Activated CD4-positive, alpha-beta T cell treated with anti-CD3 and anti-CD28 coated beads, Interleukin-10, Interleukin-2, amounts not matched to agents 100 ng/mL and 50 ng/mL, durations not matched to agents 16 hours and 8 hours (primary cell): ENCODE measurements around the gene SKAP1.
A peak's percentile ranks its signal among the peaks of the same experiment; 100 is the strongest.
"Not testable (repeated sequence)": the region's sequence is repeated elsewhere in the genome, so short reads cannot be mapped to it uniquely, and the experiment has no call there.

ENCODE experiments used
- DNase-seq: peaks from one replicate; pipeline ENCODE4 v3.0.0-alpha.2; 2020

The SKAP1 gene

DNA sequence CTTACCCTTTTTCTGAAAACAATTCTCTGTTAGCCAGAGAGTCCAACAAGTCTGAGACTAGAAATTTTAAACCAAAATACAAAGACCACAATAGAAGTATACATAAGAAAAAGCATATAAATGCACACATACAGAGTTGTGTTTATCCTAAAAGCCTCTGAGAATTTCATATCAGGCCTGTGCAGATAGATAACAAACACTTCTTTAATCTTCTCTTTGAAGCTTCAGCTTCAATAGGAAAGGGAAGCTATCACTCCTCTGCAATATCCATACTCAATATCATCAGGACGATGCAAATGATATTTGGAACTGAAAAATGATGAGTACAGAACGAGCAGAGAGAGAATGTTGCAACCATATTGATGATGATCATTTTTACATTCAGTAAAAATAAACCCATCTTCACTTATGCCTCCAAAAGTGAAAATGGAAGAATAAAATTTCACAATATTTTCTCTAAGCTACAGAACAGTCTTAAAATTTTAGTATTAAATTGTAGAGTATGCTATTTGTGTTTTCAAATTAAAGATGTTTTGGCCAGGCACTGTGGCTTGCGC, 61.6 kb downstream of the SKAP1 start:
- no peak for DNase-seq

DNA sequence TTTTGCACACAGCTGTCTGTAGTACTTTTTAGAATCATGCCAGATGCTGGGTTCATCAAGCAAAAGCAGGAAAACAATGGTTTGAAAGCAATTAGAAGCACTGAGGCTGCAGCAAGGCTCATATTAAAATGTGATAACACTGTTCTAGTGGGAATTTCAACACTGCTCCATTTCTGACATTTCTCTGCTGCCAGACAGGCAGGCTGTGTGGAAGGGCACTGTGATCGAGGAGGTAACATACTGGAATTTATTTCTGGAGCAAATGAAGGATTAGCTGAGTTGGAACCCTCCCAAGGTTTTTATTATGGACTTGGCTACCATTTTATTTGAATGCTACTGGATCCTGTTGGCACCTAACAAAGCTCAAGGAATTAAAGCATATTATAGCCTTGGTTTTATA, 66.9 kb downstream of the SKAP1 start:
- DNase-seq, result no peak

DNA sequence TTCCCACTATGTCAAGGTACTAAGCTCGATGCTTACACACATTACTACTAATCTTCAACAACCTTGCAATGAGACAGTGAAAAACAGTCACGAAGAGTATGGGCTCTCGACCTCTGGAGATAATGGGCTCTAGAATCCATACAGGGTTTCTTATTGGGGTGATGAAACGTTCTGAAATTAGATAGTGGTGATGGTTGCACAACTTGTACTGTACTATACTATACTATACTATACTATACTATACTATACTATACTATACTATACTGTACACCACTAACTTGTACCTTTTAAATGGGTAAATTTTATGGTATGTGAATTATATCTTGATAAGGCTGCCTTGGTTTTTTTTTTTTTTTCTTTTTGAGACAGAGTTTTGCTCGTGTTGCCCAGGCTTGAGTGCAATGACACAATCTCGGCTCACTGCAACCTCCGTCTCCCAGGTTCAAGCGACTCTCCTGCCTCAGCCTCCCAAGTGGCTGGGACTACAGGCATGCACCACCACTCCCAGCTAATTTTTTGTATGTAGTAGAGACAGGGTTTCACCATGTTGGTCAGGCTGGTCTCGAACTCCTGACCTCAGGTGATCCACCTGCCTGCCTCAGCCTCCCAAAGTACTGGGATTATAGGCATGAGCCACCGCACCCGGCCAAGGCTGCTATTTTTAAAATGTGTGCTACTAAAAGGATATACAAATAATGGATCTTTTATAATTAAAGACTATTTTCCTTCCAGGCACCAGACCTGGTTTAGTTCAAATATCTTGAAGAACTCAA, 69.0 kb downstream of the SKAP1 start:
- not testable (repeated sequence) for DNase-seq

DNA sequence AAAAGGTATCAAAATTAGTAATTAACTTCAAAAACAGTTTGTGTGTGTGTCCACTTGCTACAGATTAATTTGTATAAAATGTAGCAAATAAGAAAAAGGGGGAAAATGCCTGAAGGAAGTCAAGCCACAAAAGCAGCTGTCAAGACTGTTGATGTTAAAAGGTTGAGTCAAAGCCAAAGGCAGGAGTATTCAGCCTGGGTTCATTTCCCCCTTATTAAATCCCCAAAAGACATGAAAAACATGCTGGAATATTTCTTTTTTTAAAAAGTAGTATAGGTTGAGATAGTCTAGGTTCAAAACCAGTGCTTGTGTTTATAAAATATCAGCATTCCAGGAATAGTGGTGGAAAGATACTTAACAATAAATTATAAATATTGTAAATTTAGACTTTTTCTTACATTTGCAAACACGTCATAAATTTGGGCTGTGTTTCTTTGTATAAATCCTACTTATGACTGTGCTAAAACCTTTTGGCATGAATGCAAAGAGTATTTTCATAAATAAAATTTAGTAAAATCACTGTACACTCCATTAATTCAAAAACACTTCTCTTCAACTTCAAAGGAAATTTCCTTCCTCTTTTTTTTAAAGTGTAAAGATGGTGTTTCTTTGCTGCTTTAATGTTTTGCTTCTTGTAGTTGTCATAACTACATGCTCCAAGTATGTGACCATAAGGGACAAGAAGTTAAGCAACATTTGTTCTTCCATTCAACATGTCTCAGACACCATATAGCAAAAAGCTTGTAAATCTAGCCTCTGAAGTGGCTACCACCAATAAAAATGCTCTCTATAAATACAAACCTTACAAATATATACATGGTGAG, 72.0 kb downstream of the SKAP1 start:
- no peak for DNase-seq

DNA sequence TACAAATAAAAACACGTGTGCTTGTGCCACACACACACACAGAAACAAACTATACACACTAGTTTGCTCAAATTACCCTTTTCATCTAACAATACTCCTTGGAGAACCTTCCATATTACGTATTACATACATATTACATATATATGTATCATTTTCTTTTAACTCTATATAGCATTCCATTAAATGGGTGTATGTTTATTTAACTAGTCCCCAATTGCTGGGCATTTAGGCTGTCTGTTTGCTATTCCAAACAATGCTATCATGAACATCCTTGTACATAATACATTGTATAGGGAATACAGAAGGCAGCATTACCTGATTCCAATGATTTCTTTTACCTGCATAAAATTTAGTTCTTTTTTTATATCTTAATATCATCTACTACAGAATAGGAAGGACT, 73.1 kb downstream of the SKAP1 start:
- no peak for DNase-seq

DNA sequence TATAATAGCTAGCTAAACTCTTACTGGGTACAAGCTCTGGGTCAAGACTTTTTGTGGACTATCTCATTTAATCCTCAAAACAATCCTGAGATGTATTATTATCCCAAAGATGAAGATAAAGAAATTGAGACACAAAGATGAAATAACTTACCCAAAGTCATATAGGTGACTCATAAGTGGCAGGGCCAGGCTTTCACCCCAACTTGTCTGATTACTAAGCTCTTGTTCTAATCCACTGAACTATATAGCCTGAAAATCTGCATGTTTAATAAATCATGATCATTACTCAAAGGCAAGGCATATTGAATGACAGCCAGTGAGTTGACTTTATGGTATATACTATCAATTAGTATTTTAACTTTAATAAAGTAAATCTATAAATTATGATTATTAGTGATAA, 77.4 kb downstream of the SKAP1 start:
- peak; percentile 20 for DNase-seq

DNA sequence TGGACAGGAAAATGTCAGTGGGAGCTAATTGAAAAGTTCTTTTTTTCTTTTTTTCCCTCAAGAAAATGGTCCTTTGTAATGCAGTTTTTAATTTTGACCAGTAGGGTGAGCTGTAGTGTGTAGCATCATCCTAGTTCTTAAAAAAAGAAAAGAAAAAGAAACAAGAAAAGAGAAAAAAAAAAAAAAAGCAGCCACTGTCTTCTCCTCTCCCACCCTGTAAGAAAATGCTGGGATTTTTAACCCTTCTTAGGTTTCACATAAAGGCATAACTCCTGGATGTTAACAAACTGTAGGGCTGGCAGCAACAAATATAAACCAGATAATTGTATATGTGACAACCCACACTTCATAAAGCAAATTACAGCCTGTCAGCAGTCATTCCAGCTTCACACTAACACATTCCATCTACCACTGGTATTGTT, 78.1 kb downstream of the SKAP1 start:
- peak; percentile 42 for DNase-seq

DNA sequence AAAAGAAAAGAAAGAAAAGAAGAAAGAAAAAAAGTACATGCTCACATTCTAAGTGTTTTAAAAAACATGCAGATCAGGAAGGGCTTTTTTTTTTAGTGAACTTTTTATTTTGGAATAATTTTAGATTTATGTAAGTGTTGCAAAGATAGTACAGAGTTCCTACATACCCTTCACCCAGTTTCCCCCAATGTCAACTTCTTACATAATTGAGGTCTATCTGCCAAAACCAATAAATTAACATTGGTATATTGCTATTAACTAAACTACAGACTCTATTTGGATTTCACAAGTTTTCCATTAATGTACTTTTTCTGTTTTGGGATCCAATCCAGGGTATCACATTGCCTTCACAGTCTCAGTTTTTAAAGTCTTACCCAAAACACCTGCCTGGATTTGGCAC, 81.7 kb downstream of the SKAP1 start:
- DNase-seq, result no peak

DNA sequence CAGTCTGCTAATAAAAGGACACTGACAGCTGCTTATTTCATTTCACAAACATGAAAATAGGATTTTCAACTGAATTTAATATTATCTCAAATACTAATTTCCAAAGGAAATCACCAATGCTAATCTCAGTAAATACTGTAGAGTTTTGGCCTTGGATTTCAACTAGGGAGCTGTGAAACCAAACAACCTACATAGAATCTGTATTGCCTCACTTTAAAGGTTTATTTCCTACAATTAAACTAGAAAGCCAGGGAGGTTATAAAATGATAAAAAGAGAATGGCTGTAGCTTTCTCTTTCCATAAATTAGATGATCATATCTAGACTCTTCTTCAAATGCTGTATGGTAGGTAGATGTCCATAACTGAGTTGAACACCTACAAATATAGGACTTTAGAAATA, 82.8 kb downstream of the SKAP1 start:
- DNase-seq, result no peak

DNA sequence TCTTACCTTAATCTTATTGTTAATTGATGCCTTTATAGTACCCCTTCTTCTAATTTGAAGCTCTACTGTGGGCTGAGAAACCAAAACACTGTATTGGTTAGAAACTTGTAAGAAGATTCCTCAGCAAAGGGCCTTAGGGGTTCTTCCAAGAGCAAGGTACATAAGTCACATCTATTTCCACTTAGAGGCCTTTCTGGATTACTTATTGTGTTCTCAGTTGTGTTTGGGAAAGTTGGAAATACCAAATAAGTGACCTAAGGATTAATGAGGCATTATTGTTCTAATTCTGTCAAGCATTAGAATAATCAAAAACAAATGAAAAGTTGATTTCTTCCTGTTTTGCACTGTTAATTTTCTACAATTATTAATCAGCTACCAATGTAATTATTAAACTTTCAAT, 85.8 kb downstream of the SKAP1 start:
- no peak for DNase-seq

DNA sequence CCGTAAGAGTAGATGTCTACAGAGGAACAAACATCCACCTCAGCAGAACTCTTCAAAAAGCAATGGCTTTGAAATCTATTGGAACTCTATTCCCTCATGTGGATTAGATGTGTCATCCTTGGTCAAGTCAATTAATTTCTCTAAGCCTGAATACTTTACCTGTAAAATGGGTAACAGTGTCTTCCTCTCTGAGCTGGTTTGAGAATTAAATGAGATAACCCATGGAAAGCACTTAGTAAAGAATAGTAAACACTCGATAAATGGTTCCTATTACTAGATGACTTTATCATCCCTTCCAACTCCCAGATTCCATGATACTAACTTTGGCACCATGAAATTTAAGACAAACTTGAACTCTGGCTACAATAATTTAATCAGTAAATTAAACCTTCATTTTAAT, 89.1 kb downstream of the SKAP1 start:
- DNase-seq, result no peak

DNA sequence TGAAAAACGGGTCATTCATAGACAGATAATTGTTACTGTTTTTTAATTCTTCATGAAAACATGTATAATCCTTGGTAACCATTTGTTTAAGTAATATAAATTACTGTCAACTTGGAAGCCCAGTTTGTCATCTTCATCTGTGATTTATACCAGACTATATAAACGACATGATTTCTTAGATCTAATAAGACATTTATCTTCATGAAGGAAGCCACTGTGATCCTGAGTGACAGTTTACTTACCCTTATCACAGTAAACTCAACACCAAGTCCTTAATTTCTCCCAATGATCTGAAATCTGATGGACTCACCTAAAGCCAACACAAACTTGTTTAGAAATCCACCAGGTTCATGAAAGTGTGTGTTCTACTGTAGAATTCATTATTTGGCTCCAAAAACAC, 91.3 kb downstream of the SKAP1 start:
- DNase-seq, result no peak

DNA sequence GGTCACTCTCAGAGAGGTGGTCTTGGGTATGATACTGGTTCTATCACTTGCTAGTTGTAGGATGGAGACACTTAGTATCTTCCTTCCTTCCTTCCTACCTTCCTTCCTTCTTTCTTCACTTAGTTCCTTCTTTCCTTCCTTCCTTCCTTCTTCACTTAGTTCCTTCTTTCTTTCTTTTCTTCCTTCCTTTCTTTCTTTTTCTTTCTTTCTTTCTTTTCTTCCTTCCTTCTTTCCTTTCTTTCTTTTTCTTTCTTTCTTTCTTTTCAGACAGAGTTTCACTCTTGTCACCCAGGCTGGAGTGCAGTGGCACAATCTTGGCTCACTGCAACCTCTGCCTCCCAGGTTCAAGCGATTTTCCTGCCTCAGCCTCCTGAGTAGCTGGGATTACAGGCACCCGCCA, 92.1 kb downstream of the SKAP1 start:
- not testable (repeated sequence) for DNase-seq

DNA sequence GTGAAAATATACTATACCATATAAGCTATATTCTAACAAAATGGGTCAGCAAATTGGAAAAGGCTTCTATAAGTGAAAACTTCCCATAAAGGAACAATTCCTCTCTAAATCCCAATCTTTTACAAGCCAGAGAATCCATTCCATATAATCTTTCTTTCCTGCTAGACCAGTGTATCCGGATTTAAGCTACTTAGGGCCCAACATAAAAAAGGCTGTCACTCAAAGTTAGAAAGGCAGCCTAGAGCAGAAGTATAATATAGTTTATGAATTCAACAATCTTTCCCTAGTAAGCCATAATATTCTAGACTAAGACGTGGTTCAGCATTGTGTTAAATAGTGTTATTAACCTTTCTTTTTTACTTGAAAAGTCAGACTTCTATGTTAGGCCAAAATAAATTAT, 93.0 kb downstream of the SKAP1 start:
- no peak for DNase-seq

DNA sequence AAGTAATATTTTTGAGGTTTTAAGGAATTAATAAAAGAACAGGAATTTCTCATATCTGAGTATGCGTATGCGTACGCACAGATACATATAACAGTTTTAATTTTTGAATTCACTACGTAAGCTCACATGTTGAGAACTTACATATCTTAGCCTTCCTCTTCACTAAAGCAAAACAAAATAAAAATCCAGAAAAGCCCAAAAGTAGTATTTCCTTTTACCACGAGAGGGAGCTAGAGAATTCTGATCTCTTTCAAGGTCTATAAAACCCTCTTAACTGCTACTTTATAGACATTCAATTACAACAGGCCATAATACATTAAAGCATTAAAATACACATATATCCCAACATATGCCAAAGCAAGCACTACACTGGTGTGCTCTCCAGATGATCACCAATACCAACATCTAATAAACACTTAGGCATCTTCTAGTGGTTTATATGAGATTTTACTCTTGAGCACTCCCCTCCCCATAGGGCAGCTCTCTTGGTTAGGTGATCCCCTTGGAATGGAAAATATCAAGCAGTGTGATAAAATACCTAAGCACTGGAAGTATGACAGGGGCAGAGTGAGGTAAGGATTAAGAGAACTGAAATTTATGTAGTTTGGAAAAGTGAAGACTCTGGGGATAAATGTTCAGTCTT, 94.0 kb downstream of the SKAP1 start:
- peak; percentile 67 for DNase-seq

DNA sequence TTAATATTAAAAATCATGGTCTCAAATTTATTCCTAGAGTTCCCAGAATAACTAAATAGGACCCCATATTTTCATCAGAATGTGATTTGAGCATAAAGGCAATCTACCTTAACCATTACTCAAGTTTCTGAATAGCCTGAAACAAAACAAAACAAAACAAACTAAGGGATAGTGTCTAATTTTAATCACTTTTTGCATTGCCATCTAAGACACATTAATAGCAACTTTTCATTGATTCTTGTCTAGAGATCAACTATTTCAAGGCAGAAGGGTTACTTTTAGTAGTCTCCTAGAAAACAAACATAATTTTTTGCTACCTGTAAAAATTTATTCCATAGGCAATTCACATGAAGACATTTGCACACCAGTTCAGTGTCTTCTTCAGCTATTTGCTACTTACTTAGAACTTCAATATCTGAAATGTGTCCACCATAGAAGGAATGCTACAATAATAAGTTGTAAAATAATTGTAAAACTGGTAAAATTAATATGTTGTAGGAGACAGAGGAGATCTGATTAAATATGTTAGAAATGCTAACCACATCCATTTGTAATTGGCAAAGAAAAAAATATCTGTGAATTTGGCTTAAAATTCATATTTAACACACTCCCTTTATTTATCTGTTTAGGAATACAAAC, 94.7 kb downstream of the SKAP1 start:
- DNase-seq, result no peak

DNA sequence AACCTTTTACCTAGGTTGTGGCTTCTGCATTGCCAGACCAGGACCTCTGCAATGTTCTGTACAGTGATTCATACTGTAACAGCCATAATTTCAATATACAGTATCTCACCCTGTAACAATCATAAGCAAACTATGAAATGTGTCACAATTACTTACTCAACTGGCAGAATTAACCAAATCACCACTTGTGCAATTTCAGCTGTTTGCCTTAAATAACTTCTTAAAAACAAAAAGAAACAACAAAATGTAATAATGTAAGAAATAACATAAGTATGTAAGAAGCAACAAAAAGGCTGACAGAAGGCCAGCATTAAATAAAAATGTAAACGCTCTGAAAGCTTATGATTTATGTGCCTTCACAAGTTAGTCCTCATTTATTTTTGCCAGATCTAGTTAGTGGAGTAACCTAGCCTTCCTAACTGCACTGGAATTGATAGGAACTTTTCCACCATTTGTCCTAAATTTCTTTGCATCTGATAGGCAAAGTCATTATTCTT, 96.9 kb downstream of the SKAP1 start:
- peak; percentile 74 for DNase-seq

DNA sequence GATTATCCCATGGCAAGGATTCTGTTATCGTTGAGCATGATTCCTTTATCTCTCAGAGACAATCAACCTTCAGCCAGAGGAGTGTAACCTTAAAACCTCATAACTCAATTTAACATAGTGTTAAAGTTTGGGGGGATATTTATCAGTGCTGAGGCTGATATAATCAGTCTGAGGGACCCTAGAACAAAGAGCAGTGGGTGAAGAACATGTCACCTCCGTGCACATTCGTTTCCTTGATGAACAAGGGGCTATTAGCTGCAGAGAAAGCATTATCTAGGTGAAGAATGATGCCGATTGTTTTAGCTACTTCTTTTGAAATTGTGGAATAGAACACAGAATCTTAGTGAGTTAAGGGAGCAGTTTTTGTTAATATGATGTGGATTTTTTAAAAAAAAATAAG, 99.1 kb downstream of the SKAP1 start:
- no peak for DNase-seq

DNA sequence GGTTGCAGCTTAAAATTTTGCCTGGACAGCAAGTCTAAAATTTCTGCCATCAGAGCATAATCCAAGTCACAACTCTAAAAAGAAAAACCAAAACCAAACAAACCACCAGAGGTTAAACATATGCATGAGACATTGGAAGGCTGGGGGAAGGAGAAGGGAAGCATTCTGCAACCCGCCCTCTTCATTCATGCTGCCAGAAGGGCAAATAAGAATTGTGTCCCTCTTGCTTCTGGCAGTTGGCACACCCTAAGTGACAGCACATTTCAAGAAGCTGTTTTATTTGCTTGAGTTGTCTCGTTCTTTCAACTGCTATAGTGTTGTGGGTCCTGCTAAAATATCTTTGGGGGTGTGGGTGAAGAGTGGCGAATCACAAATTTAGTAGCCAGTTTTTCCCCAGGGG, 99.6 kb downstream of the SKAP1 start:
- no peak for DNase-seq

DNA sequence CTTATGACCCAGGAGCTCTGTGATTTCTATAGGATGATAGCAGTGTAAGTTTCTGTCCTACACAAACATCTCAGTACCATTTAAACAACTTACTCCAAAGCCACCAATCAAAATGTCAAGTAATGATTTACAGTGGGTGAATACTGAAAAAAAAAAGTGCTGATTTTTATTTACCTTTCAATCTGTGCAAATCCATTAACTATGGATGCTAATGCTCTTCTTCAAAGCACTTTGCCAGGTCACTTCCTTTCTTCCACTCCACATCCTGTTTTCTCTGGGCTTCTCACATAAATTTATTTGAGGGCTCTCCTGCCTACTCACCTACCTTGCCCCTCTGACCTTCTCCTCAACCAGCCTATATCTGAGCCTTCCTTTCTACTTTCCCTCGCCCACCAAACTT, 101.6 kb downstream of the SKAP1 start:
- no peak for DNase-seq

DNA sequence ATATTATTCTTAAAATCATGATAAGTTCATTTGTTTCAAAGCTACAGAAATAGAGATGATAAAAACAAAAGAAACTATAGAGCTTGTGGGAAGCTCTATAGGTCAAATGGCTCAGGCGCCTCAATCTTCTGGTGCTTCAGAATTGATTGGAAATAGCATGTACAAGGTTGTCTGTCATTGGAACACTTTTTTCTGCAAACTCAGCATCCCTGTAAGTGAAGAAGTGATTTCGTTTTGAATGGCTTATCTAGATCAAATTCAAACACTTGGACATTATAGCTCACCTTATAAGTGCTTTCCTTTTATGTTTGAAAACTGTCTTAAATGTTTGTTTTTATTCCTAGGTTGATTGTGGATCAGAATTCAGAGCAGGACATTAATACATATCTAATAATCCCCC, 103.7 kb downstream of the SKAP1 start:
- DNase-seq, result no peak

DNA sequence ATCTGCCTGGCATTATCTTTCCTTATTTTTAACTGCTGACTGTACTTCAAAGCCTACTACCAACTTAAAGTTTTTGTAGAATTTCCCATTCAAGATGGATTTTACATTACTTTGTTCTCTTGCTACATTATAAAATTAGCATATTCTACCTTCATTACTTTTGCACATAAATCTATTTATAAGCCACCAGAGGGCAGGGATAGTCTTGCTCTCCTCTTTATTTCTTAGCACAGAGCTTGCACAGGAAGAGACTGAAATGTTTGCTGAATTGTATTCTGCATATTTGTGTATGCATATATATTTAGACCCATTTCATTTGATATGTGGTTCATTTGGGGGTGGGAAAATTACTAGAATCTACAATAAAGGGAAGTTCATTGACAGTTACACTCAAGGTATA, 108.0 kb downstream of the SKAP1 start:
- no peak for DNase-seq

DNA sequence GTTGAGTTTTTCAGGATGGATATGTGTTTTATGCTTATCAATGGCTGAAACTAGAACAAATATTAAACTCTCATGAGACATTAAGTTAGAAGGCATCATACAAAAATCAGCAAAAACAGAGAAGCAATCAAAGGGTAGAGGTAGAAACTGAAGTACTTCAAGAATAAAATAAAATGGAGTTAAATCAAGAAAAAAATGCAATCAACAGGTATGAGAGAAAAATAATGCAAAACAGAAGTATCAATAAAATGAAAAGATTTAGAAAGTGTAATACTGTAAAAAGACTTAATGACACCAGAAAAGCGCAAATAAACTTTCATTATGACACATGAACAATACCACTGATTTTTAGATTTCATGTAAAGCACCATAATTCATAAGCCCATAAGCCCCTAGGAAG, 112.3 kb downstream of the SKAP1 start:
- DNase-seq, result no peak
